ENCODE measurements around the gene RGS9. TPM values are rescaled to one million over a fixed set of nuclear protein-coding genes. Genes with fewer than 3 reads are reported as not detected.

The RGS9 gene
- total and polyA plus RNA-seq, 2 of the 13 experiments (the other 11 are each of a cell fraction or from before 2014, with no cell fraction given): 0.44 to 0.74 TPM

GRCh38 chr17:65202844-65203571, 65.8 kb downstream of the RGS9 start:
- 12% methylated on average over 9 of the region's 9 CpGs for WGBS (ENCODE audit: low lambda C conversion rate)
- ChIA-PET CTCF (ENCODE audit: low intra/inter-chr PET ratio, low total read pairs) (no interaction called here), POLR2A (no interaction called here)
- intact Hi-C loops (cut with micrococcal nuclease; ENCODE audit: unreplicated experiment) (no loop called here), in situ Hi-C loops (cut with HindIII; ENCODE audit: extremely low pct_ligation_motif_present, low pct_unique_long_range_greater_than_20kb) (no loop called here)
- no TSS peak for BruUV-seq (replicated peaks)
- H3K4me1 ChIP-seq (ENCODE audit: insufficient read depth, low read length): peaks cover 18% of the 10 kb centered on the region
- H3K9ac ChIP-seq (ENCODE audit: insufficient read depth, low read depth, low read length): no peak overlapping the region
- H2AFZ ChIP-seq (ENCODE audit: low read length): no peak overlapping the region
- peak; percentile 82 for DNase-seq (ENCODE audit: low spot score)
- no peak overlapping the region for H3K27ac ChIP-seq (ENCODE audit: extremely low read length, insufficient read depth, low read length)
- peak overlapping the region in 1 of 3 experiments; percentile 4; a peak in 1 of 6 replicates for H3K4me3 ChIP-seq (replicated peaks in 1 of 3; ENCODE audit: insufficient read depth in 1 of 3, low read depth in 2 of 3, low read length in 3 of 3)
- H3K9me3 ChIP-seq (ENCODE audit: low read length): no peaks in the 10 kb centered on the region
- peak overlapping the region; percentile 50 for H3K4me2 ChIP-seq (ENCODE audit: low read depth, low read length)
- peak; percentile 66 for FAIRE-seq
- no peaks in the 10 kb centered on the region; the same call in 1 of the 2 replicates for H4K20me1 ChIP-seq (ENCODE audit: insufficient read depth, low read length)
- no peaks in the 10 kb centered on the region for H3K79me2 ChIP-seq (ENCODE audit: insufficient read depth, low read length)
- ATAC-seq: peak; percentile 97
- H3K36me3 ChIP-seq (replicated peaks in 1 of 2; ENCODE audit: control insufficient read depth in 1 of 2, insufficient read depth in 2 of 2, low read length in 2 of 2): no peaks in the 10 kb centered on the region
- H3K27me3 ChIP-seq (ENCODE audit: control insufficient read depth in 1 of 2, insufficient read depth in 2 of 2, low read length in 2 of 2): no peaks in the 10 kb centered on the region; a peak in 2 of 5 replicates
- TF ChIP-seq RNF219 (CRISPR knock-in tag; IDR thresholded peaks at IDR 0.05): no peak
- peak; percentile 62; the same call in 1 of the 2 replicates for TF ChIP-seq MIER2 (CRISPR knock-in tag; IDR thresholded peaks at IDR 0.05)
- TF ChIP-seq ZMYM2 (CRISPR knock-in tag; IDR thresholded peaks at IDR 0.05): 0 out of 2 replicates have a peak, but pooled peaks have one; percentile 39
- TF ChIP-seq SOX13 (IDR thresholded peaks at IDR 0.05): no peak
- TF ChIP-seq SOX13 (CRISPR knock-in tag; conservative IDR thresholded peaks at IDR 0.05 in 1 of 2, IDR thresholded peaks at IDR 0.05 in 1 of 2): peak in 1 of 2 experiments; percentile 35; a peak in 1 of 4 replicates
- 0 out of 2 replicates have a peak, but pooled peaks have one; percentile 17 for TF ChIP-seq ZNF644 (CRISPR knock-in tag; IDR thresholded peaks at IDR 0.05; ENCODE audit: low read depth)
- TF ChIP-seq ZNF549 (CRISPR knock-in tag; IDR thresholded peaks at IDR 0.05): no peak
- 0 out of 2 replicates have a peak, but pooled peaks have one; percentile 22 for TF ChIP-seq ELF3 (CRISPR knock-in tag; IDR thresholded peaks at IDR 0.05)
- TF ChIP-seq ZMYM4 (CRISPR knock-in tag; IDR thresholded peaks at IDR 0.05): peak; percentile 59
- no peak for TF ChIP-seq RFX1 (IDR thresholded peaks at IDR 0.05)
- TF ChIP-seq ZNF713 (CRISPR knock-in tag; IDR thresholded peaks at IDR 0.05): no peak
- 0 out of 2 replicates have a peak, but pooled peaks have one; percentile 64 for TF ChIP-seq ZNF317 (CRISPR knock-in tag; IDR thresholded peaks at IDR 0.05)
- TF ChIP-seq MEF2D (CRISPR knock-in tag; IDR thresholded peaks at IDR 0.05): 0 out of 2 replicates have a peak, but pooled peaks have one; percentile 32
- TF ChIP-seq FOXO4 (CRISPR knock-in tag; conservative IDR thresholded peaks at IDR 0.05): no peak
- peak; percentile 70; the same call in 1 of the 2 replicates for TF ChIP-seq ZNF556 (CRISPR knock-in tag; IDR thresholded peaks at IDR 0.05; ENCODE audit: borderline replicate concordance)
- peak; percentile 64; the same call in 1 of the 2 replicates for TF ChIP-seq ZBTB37 (CRISPR knock-in tag; IDR thresholded peaks at IDR 0.05)
- 0 out of 2 replicates have a peak, but pooled peaks have one; percentile 38 for TF ChIP-seq ZFP36L1 (CRISPR knock-in tag; IDR thresholded peaks at IDR 0.05)
- peak; percentile 34; the same call in 1 of the 2 replicates for TF ChIP-seq RXRA (CRISPR knock-in tag; IDR thresholded peaks at IDR 0.05)
- TF ChIP-seq ZBTB34 (CRISPR knock-in tag; IDR thresholded peaks at IDR 0.05): 0 out of 2 replicates have a peak, but pooled peaks have one; percentile 45

All from HepG2 (cell line).